Stimulated activated CD4-positive, alpha-beta T cell treated with anti-CD3 and anti-CD28 coated beads, Interleukin-4, amount 100 ng/mL, for 4 hours (primary cell): ENCODE data around the gene CLCN1.

Experiments
- DNase-seq, 2 experiments: peaks; one replicate each; pipeline ENCODE4 v3.0.0-alpha.2; 2020

Gene CLCN1

GRCh38 chr7:143401265-143401664 is 85.4 kb downstream of the CLCN1 start:
- no peak for DNase-seq
